GM12878 (cell line): Measurements from ENCODE around the gene FGF12. TPM values are rescaled to one million over a fixed set of nuclear protein-coding genes. Genes with fewer than 3 reads are reported as not detected.

Experiments
- ATAC-seq: fragments of 200-7000 bp; cut with Tn5 transposase; 3 replicates; pipeline ENCODE4 v1.9.1; 2020; ENCODE audit warnings: mild to moderate bottlenecking, moderate library complexity
- BruUV-seq: library from RNA; stranded (reverse); fragments of 400-500 nt; replicated peaks from 2 replicates; lab custom pipeline; 2021; lab: Mats Ljungman, UMichigan
- CTCF ChIA-PET: fragments of 300-600 bp; sonication (Branson Sonifier 250); formaldehyde crosslinking; extraction: SDS; loops from one replicate; lab custom pipeline; 2021; ENCODE audit warnings: inconsistent platforms; lab: Yijun Ruan, JAX
- POLR2A ChIA-PET: fragments of 350-600 bp; formaldehyde crosslinking; extraction: SDS; loops from one replicate; lab custom pipeline; 2021; ENCODE audit warnings: inconsistent platforms; lab: Charles Lee
- RAD21 ChIA-PET: fragments of 300-600 bp; sonication (Branson Sonifier 250); formaldehyde crosslinking; loops from one replicate; lab custom pipeline; 2023; ENCODE audit warnings: antibody characterized with exemption; ENCODE audit not compliant: unreplicated experiment; lab: Charles Lee
- SMC1A ChIA-PET: fragments of 300-600 bp; sonication (Branson Sonifier 250); formaldehyde crosslinking; loops from one replicate; lab custom pipeline; 2023; ENCODE audit not compliant: unreplicated experiment, uncharacterized antibody; lab: Charles Lee
- DNase-seq: peaks from one replicate; pipeline ENCODE4 v3.0.0-alpha.2; 2011; ENCODE audit warnings: low read depth, low spot score
- FAIRE-seq: peaks from 3 replicates; lab custom pipeline; 2011; peaks lifted over from hg19 to GRCh38; lab: Jason Lieb, UNC
- H2AFZ ChIP-seq: 2 replicates; pipeline ENCODE4 v1.6.0; 2011; ENCODE audit warnings: low read depth, low read length, control low read depth; ENCODE audit not compliant: control insufficient read depth
- H3K27ac ChIP-seq: 2 replicates; pipeline ENCODE4 v1.5.1; 2011; ENCODE audit warnings: control low read depth; ENCODE audit not compliant: control insufficient read depth, insufficient read depth
- H3K27me3 ChIP-seq, 2 experiments: replicated peaks in 1 of 2; 2 replicates each; pipeline versions ENCODE4 v1.6.0 to v1.6.1; 2011; ENCODE audit warnings: low read length in 1 of 2; ENCODE audit not compliant: control insufficient read depth in 2 of 2, insufficient read depth in 2 of 2
- H3K36me3 ChIP-seq, 2 experiments: 2 replicates each; pipeline ENCODE4 v1.5.1; 2011; ENCODE audit warnings: low read length in 1 of 2; ENCODE audit not compliant: control insufficient read depth in 2 of 2, insufficient read depth in 2 of 2
- H3K4me1 ChIP-seq: 2 replicates; pipeline ENCODE4 v1.6.1; 2011; ENCODE audit warnings: mild to moderate bottlenecking, low read length, moderate library complexity, mixed read lengths; ENCODE audit not compliant: control insufficient read depth, insufficient read depth
- H3K4me2 ChIP-seq: 2 replicates; pipeline ENCODE4 v1.6.0; 2011; ENCODE audit warnings: control low read depth; ENCODE audit not compliant: control insufficient read depth, insufficient read depth
- H3K4me3 ChIP-seq: fragments of 200-600 bp; sonication (generic); 2 replicates; pipeline ENCODE4 v1.5.1; 2016
- H3K79me2 ChIP-seq: 2 replicates; pipeline ENCODE4 v1.6.0; 2011; ENCODE audit warnings: low read length; ENCODE audit not compliant: control insufficient read depth, insufficient read depth
- H3K9ac ChIP-seq: 2 replicates; pipeline ENCODE4 v1.8.0; 2011; ENCODE audit warnings: low read length, control low read depth, mixed read lengths; ENCODE audit not compliant: control insufficient read depth, insufficient read depth
- H3K9me3 ChIP-seq: replicated peaks from 3 replicates; pipeline ENCODE4 v1.5.1; 2011; ENCODE audit warnings: mild to moderate bottlenecking, low read length; ENCODE audit not compliant: control insufficient read depth, insufficient read depth
- H4K20me1 ChIP-seq: 2 replicates; pipeline ENCODE4 v1.6.0; 2011; ENCODE audit not compliant: control insufficient read depth, insufficient read depth
- BRCA1 ChIP-seq: IDR thresholded peaks from 2 replicates; pipeline ENCODE4 v1.6.1; 2011; ENCODE audit warnings: low read depth, low read length, improper control_type of control experiment
- EP300 ChIP-seq, 2 experiments: fragments of 150-350 bp in 1 of 2; IDR thresholded peaks; 2 replicates each; pipeline ENCODE4 v1.6.1; 2011 to 2012; ENCODE audit warnings: low read depth in 2 of 2, low read length in 2 of 2, borderline replicate concordance in 1 of 2, improper control_type of control experiment in 1 of 2, inconsistent platforms in 1 of 2; ENCODE audit not compliant: control insufficient read depth in 1 of 2
- ESRRA ChIP-seq: IDR thresholded peaks from 2 replicates; pipeline ENCODE4 v1.6.1; 2012; ENCODE audit warnings: mild to moderate bottlenecking, low read length, improper control_type of control experiment
- RB1 ChIP-seq: fragments of 450-650 bp; formaldehyde crosslinking; IDR thresholded peaks from 2 replicates; pipeline ENCODE4 v1.6.1; 2017; ENCODE audit warnings: mild to moderate bottlenecking, borderline replicate concordance
- RCOR1 ChIP-seq: conservative IDR thresholded peaks from 2 replicates; pipeline ENCODE4 v1.6.1; 2012; ENCODE audit warnings: low read depth, low read length, improper control_type of control experiment
- RELB ChIP-seq: fragments of 450-650 bp; IDR thresholded peaks from 2 replicates; pipeline ENCODE4 v1.6.1; 2017; ENCODE audit warnings: low read depth, mild to moderate bottlenecking, moderate library complexity
- RFX5 ChIP-seq: IDR thresholded peaks from 2 replicates; pipeline ENCODE4 v1.6.1; 2011; ENCODE audit warnings: low read depth, low read length, improper control_type of control experiment
- WGBS: methylation state at CpG from one replicate; pipeline ENCODE4 v1.1.6; 2016; ENCODE audit warnings: low lambda C conversion rate; ENCODE audit not compliant: insufficient replicate concordance, insufficient coverage; ENCODE audit errors: missing lambda C conversion rate; 5-methylcytosine and 5-hydroxymethylcytosine counted together
- in situ Hi-C: fragments of 300-500 bp; cut with MboI; formaldehyde crosslinking; loops from 9 replicates; pipeline ENCODE4 v1.14.3; 2018; ENCODE audit warnings: mixed read lengths
- intact Hi-C: fragments of 100-400 bp; cut with micrococcal nuclease; formaldehyde crosslinking; loops from one replicate; pipeline ENCODE4 v1.14.2; 2022; ENCODE audit not compliant: unreplicated experiment
- polyA plus RNA-seq, 11 experiments: library from polyadenylated mRNA; depleted of rRNA in 4 of 11; unstranded in 6 of 11; stranded (reverse) in 5 of 11; fragments of >200 nt; fragmentation: Nextera tagmentation in 4 of 11; fragmentation: Illumina TruSeq in 1 of 11; extraction: Ambion mirVana in 4 of 11; extraction: Trizol in 1 of 11; gene quantifications; 1 replicate in 1 of 11; 2 replicates in 10 of 11; pipeline versions ENCODE4 v1.2.1 to v1.2.3, GENCODE V29; 2011 to 2016; ENCODE audit warnings: inconsistent platforms in 2 of 11, missing spikeins in 2 of 11, low read depth in 1 of 11
- total RNA-seq, 4 experiments: library from RNA; depleted of rRNA in 3 of 4; stranded (reverse); fragments of >200 nt in 3 of 4; fragmentation: Illumina TruSeq in 1 of 4; extraction: Trizol in 1 of 4; gene quantifications; 2 replicates each; pipeline versions ENCODE4 v1.2.1 to v1.2.3, GENCODE V29; 2013 to 2021
- TF ChIP-seq, protein P1 (sequence below): fragments of 450-650 bp; IDR thresholded peaks from 2 replicates; pipeline ENCODE4 v1.6.1; 2017; ENCODE audit warnings: mild to moderate bottlenecking, moderate library complexity

Gene FGF12
- total and polyA plus RNA-seq, 10 of the 15 experiments (the other 5 are each of a cell fraction or from before 2014, with no cell fraction given), result 0.03 to 0.43 (median 0.13) TPM; not detected in 7

GRCh38 chr3:192433704-192434103 is 293.6 kb downstream of the FGF12 start:
- ChIA-PET SMC1A (interaction anchor here (1.2 kb wide), 1 partner anchor 11 kb away, joined by 3 read pairs; no protein-coding TSS in a partner anchor), POLR2A (no interaction called here), RAD21 (interaction anchor here (0.8 kb wide), 1 partner anchor 10 kb away, joined by 3 read pairs; no protein-coding TSS in a partner anchor), CTCF (interaction anchor here (1.5 to 4.3 kb wide), 3 partner anchors 10 to 245 kb away, joined by 4 to 37 read pairs (median 8); no protein-coding TSS in a partner anchor)
- FAIRE-seq (no peak), ATAC-seq (peak; percentile 60; the same call in 2 of the 3 replicates), DNase-seq (peak; percentile 3)
- 10% methylated on average over 5 of the region's 5 CpGs for WGBS
- no peak overlapping the region for H2AFZ ChIP-seq
- H3K27ac ChIP-seq, result no peak overlapping the region
- intact Hi-C loops, result no loop called here
- H3K9me3 ChIP-seq, result no peaks in the 10 kb centered on the region
- in situ Hi-C loops, result loop anchor here (25.0 kb wide), 1 partner anchor 246 kb away; no protein-coding TSS in a partner anchor
- no peaks in the 10 kb centered on the region; a peak in 1 of 4 replicates for H3K27me3 ChIP-seq
- H3K36me3 ChIP-seq, result no peaks in the 10 kb centered on the region
- TF ChIP-seq RELB, result no peak
- TF ChIP-seq, protein P1, sequence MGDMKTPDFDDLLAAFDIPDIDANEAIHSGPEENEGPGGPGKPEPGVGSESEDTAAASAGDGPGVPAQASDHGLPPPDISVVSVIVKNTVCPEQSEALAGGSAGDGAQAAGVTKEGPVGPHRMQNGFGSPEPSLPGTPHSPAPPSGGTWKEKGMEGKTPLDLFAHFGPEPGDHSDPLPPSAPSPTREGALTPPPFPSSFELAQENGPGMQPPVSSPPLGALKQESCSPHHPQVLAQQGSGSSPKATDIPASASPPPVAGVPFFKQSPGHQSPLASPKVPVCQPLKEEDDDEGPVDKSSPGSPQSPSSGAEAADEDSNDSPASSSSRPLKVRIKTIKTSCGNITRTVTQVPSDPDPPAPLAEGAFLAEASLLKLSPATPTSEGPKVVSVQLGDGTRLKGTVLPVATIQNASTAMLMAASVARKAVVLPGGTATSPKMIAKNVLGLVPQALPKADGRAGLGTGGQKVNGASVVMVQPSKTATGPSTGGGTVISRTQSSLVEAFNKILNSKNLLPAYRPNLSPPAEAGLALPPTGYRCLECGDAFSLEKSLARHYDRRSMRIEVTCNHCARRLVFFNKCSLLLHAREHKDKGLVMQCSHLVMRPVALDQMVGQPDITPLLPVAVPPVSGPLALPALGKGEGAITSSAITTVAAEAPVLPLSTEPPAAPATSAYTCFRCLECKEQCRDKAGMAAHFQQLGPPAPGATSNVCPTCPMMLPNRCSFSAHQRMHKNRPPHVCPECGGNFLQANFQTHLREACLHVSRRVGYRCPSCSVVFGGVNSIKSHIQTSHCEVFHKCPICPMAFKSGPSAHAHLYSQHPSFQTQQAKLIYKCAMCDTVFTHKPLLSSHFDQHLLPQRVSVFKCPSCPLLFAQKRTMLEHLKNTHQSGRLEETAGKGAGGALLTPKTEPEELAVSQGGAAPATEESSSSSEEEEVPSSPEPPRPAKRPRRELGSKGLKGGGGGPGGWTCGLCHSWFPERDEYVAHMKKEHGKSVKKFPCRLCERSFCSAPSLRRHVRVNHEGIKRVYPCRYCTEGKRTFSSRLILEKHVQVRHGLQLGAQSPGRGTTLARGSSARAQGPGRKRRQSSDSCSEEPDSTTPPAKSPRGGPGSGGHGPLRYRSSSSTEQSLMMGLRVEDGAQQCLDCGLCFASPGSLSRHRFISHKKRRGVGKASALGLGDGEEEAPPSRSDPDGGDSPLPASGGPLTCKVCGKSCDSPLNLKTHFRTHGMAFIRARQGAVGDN, result no peak
- no peak for TF ChIP-seq BRCA1
- TF ChIP-seq RB1, result no peak
- TF ChIP-seq EP300 (IDR thresholded peaks at IDR 0.05; ENCODE audit: borderline replicate concordance in 1 of 2, control insufficient read depth in 1 of 2, low read depth in 2 of 2, low read length in 2 of 2), result no peak
- no peak for TF ChIP-seq ESRRA
- TF ChIP-seq RFX5, result no peak
- TF ChIP-seq RCOR1, result no peak
- no peak overlapping the region for H3K9ac ChIP-seq
- no TSS peak for BruUV-seq
- H3K4me3 ChIP-seq, result no peak overlapping the region
- no peaks in the 10 kb centered on the region for H3K4me1 ChIP-seq
- no peaks in the 10 kb centered on the region for H4K20me1 ChIP-seq
- no peaks in the 10 kb centered on the region for H3K79me2 ChIP-seq
- H3K4me2 ChIP-seq, result no peak overlapping the region
